HepG2 (cell line): ENCODE measurements around the gene ABCC1. TPM values are rescaled to one million over a fixed set of nuclear protein-coding genes. Genes with fewer than 3 reads are reported as not detected.

Experiments used
- ARNT ChIP-seq: fragments of 450-650 bp; IDR thresholded peaks from 2 replicates; pipeline ENCODE4 v1.6.1; 2017
- HMG20B ChIP-seq: conservative IDR thresholded peaks from 2 replicates; pipeline ENCODE4 v1.6.1; 2016; ENCODE audit warnings: missing genetic modification reagents, missing compliant biosample characterization
- HNRNPL ChIP-seq: fragments of 200-400 bp; formaldehyde crosslinking; IDR thresholded peaks from 2 replicates; pipeline ENCODE4 v1.6.1; 2017; ENCODE audit warnings: mild to moderate bottlenecking, low read depth, low read length
- HNRNPLL ChIP-seq: fragments of 200-400 bp; formaldehyde crosslinking; IDR thresholded peaks from 2 replicates; pipeline ENCODE4 v1.6.1; 2017; ENCODE audit warnings: mild to moderate bottlenecking, low read depth, low read length; ENCODE audit not compliant: poor library complexity, severe bottlenecking
- MLX ChIP-seq: IDR thresholded peaks from 2 replicates; pipeline ENCODE4 v1.6.1; 2016
- NR0B2 ChIP-seq: sonication (generic); formaldehyde crosslinking; IDR thresholded peaks from 2 replicates; pipeline ENCODE4 v1.4.0; 2020; ENCODE audit warnings: mild to moderate bottlenecking, missing genetic modification reagents
- PCBP1 ChIP-seq: fragments of 200-400 bp; formaldehyde crosslinking; IDR thresholded peaks from 2 replicates; pipeline ENCODE4 v1.6.1; 2017; ENCODE audit warnings: mild to moderate bottlenecking, low read depth, low read length, borderline replicate concordance
- PHF20 ChIP-seq: sonication (generic); formaldehyde crosslinking; IDR thresholded peaks from 2 replicates; pipeline ENCODE4 v1.5.0; 2020; ENCODE audit warnings: mild to moderate bottlenecking, missing genetic modification reagents
- SIN3A ChIP-seq: IDR thresholded peaks from 2 replicates; pipeline ENCODE4 v1.6.1; 2011; ENCODE audit warnings: low read depth, mild to moderate bottlenecking, control low read depth, low read length, borderline replicate concordance
- SKI ChIP-seq: fragments of 450-650 bp; IDR thresholded peaks from one replicate; pipeline ENCODE4 v1.6.1; 2018; ENCODE audit warnings: mild to moderate bottlenecking; ENCODE audit not compliant: partially characterized antibody
- U2AF1 ChIP-seq: fragments of 200-400 bp; formaldehyde crosslinking; optimal IDR thresholded peaks from 2 replicates; pipeline ENCODE3; 2017; ENCODE audit warnings: mild to moderate bottlenecking, low read depth, low read length
- ZBTB7B ChIP-seq: sonication (generic); formaldehyde crosslinking; IDR thresholded peaks from 2 replicates; pipeline ENCODE4 v1.4.0; 2020; ENCODE audit warnings: missing genetic modification reagents
- ZFP1 ChIP-seq: IDR thresholded peaks from 2 replicates; pipeline ENCODE4 v1.6.1; 2016
- ZFP62 ChIP-seq: sonication (generic); formaldehyde crosslinking; IDR thresholded peaks from 2 replicates; pipeline ENCODE4 v1.4.0; 2020; ENCODE audit warnings: missing genetic modification reagents
- ZFP90 ChIP-seq: sonication (generic); formaldehyde crosslinking; IDR thresholded peaks from 2 replicates; pipeline ENCODE4 v1.8.0; 2022; ENCODE audit warnings: missing genetic modification reagents, mild to moderate bottlenecking, inconsistent platforms, borderline replicate concordance
- ZNF326 ChIP-seq: sonication (generic); formaldehyde crosslinking; IDR thresholded peaks from 2 replicates; pipeline ENCODE4 v1.4.0; 2020; ENCODE audit warnings: missing genetic modification reagents, borderline replicate concordance
- ZNF382 ChIP-seq: sonication (generic); formaldehyde crosslinking; IDR thresholded peaks from 2 replicates; pipeline ENCODE4 v1.5.0; 2020; ENCODE audit warnings: missing genetic modification reagents, mild to moderate bottlenecking, borderline replicate concordance
- ZNF430 ChIP-seq: sonication (generic); formaldehyde crosslinking; IDR thresholded peaks from 2 replicates; pipeline ENCODE4 v1.9.0; 2021; ENCODE audit warnings: mild to moderate bottlenecking, missing genetic modification reagents
- ZNF567 ChIP-seq: sonication (generic); formaldehyde crosslinking; IDR thresholded peaks from 2 replicates; pipeline ENCODE4 v1.8.1; 2023; ENCODE audit warnings: mild to moderate bottlenecking, missing genetic modification reagents, borderline replicate concordance
- ZNF703 ChIP-seq: sonication (generic); formaldehyde crosslinking; IDR thresholded peaks from 2 replicates; pipeline ENCODE4 v1.5.1; 2020; ENCODE audit warnings: missing genetic modification reagents, mild to moderate bottlenecking, moderate library complexity, borderline replicate concordance
- ZNF740 ChIP-seq: sonication (generic); formaldehyde crosslinking; IDR thresholded peaks from 2 replicates; pipeline ENCODE4 v1.4.0; 2020; ENCODE audit warnings: missing genetic modification reagents
- ZSCAN25 ChIP-seq: sonication (generic); formaldehyde crosslinking; IDR thresholded peaks from 2 replicates; pipeline ENCODE4 v1.8.0; 2022; ENCODE audit warnings: mild to moderate bottlenecking, missing genetic modification reagents
- polyA plus RNA-seq, 8 experiments: library from polyadenylated mRNA; depleted of rRNA in 3 of 8; stranded (reverse) in 7 of 8; unstranded in 1 of 8; fragments of >200 nt; fragmentation: Illumina TruSeq in 4 of 8; extraction: Trizol in 4 of 8; gene quantifications; 2 replicates each; pipeline versions ENCODE4 v1.2.1 to v1.2.3, GENCODE V29; 2011 to 2016; ENCODE audit warnings: low read depth in 4 of 8, missing spikeins in 1 of 8, mixed read lengths in 1 of 8; ENCODE audit not compliant: insufficient read depth in 1 of 8
- total RNA-seq, 5 experiments: library from RNA; depleted of rRNA; stranded (reverse); fragments of >200 nt; fragmentation: Illumina TruSeq; extraction: Trizol; gene quantifications; 2 replicates each; pipeline ENCODE4 v1.2.3, GENCODE V29; 2016; ENCODE audit warnings: low read depth in 1 of 5
- TF ChIP-seq, protein P1 (sequence below): sonication (generic); formaldehyde crosslinking; IDR thresholded peaks from 2 replicates; pipeline ENCODE4 v1.8.1; 2023; ENCODE audit warnings: missing genetic modification reagents, mild to moderate bottlenecking, borderline replicate concordance
- TF ChIP-seq, protein P2 (sequence below): sonication (generic); formaldehyde crosslinking; IDR thresholded peaks from 2 replicates; pipeline ENCODE4 v1.8.0; 2022; ENCODE audit warnings: mild to moderate bottlenecking, missing genetic modification reagents, moderate library complexity
- TF ChIP-seq, protein P3 (sequence below): sonication (generic); formaldehyde crosslinking; IDR thresholded peaks from 2 replicates; pipeline ENCODE4 v1.8.0; 2022; ENCODE audit warnings: missing genetic modification reagents, mild to moderate bottlenecking, borderline replicate concordance
- TF ChIP-seq, protein P4 (sequence below): IDR thresholded peaks from 2 replicates; pipeline ENCODE4 v1.6.1; 2016; ENCODE audit warnings: missing compliant biosample characterization, missing genetic modification reagents, borderline replicate concordance

Gene ABCC1
- total and polyA plus RNA-seq, 2 of the 13 experiments (the other 11 are each of a cell fraction or from before 2014, with no cell fraction given): 13.0 to 30.6 TPM

DNA sequence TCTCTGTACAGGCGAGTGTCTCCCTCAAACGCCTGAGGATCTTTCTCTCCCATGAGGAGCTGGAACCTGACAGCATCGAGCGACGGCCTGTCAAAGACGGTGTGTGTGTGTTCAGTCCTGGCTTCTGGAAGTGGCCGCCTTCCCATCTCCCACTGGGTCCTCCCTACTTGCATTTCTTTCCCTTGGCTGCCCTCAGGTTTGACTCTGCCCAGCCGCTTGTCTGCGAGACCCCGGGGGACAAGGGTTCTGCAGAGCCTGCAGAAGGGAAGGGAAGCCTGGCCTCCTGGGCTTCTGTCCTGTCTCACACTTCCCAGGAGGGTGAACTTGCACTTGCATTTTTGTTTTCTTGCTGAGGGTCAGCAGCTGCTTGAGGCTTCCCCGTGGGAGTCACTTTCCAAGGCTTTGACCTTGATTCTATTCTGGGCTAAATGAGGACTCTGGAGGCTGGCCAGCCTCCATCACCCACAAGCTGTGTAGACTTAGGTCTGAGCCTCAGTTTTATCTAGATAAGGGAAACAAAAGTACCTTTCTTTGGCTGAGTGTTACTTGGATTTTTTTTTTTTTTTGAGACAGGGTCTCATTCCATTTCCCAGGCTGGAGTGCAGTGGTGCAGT is 122.3 kb downstream of the ABCC1 start (continued):
- TF ChIP-seq, protein P1, sequence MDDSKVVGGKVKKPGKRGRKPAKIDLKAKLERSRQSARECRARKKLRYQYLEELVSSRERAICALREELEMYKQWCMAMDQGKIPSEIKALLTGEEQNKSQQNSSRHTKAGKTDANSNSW (CRISPR knock-in tag): no peak
- TF ChIP-seq, protein P2, sequence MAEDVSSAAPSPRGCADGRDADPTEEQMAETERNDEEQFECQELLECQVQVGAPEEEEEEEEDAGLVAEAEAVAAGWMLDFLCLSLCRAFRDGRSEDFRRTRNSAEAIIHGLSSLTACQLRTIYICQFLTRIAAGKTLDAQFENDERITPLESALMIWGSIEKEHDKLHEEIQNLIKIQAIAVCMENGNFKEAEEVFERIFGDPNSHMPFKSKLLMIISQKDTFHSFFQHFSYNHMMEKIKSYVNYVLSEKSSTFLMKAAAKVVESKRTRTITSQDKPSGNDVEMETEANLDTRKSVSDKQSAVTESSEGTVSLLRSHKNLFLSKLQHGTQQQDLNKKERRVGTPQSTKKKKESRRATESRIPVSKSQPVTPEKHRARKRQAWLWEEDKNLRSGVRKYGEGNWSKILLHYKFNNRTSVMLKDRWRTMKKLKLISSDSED (CRISPR knock-in tag): no peak
- peak; percentile 57; the same call in 1 of the 2 replicates for TF ChIP-seq ZBTB7B
- TF ChIP-seq ZNF567 (CRISPR knock-in tag): no peak
- TF ChIP-seq ZNF382 (CRISPR knock-in tag): no peak
- TF ChIP-seq PCBP1: no peak
- no peak for TF ChIP-seq ZNF703 (CRISPR knock-in tag)
- no peak for TF ChIP-seq U2AF1
- TF ChIP-seq ZSCAN25: no peak
- TF ChIP-seq SIN3A: no peak
- peak; percentile 62; the same call in 1 of the 2 replicates for TF ChIP-seq HMG20B (CRISPR knock-in tag)
- TF ChIP-seq HNRNPLL: no peak
- no peak for TF ChIP-seq ZNF740 (CRISPR knock-in tag)
- peak; percentile 80 for TF ChIP-seq SKI
- no peak for TF ChIP-seq ARNT
- no peak for TF ChIP-seq ZFP62
- TF ChIP-seq HNRNPL: no peak
- TF ChIP-seq PHF20: no peak
- no peak for TF ChIP-seq ZNF326 (CRISPR knock-in tag)
- TF ChIP-seq, protein P3, sequence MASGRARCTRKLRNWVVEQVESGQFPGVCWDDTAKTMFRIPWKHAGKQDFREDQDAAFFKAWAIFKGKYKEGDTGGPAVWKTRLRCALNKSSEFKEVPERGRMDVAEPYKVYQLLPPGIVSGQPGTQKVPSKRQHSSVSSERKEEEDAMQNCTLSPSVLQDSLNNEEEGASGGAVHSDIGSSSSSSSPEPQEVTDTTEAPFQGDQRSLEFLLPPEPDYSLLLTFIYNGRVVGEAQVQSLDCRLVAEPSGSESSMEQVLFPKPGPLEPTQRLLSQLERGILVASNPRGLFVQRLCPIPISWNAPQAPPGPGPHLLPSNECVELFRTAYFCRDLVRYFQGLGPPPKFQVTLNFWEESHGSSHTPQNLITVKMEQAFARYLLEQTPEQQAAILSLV: no peak
- no peak for TF ChIP-seq NR0B2 (CRISPR knock-in tag)
- no peak for TF ChIP-seq ZFP90
- TF ChIP-seq, protein P4, sequence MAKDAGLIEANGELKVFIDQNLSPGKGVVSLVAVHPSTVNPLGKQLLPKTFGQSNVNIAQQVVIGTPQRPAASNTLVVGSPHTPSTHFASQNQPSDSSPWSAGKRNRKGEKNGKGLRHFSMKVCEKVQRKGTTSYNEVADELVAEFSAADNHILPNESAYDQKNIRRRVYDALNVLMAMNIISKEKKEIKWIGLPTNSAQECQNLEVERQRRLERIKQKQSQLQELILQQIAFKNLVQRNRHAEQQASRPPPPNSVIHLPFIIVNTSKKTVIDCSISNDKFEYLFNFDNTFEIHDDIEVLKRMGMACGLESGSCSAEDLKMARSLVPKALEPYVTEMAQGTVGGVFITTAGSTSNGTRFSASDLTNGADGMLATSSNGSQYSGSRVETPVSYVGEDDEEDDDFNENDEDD (CRISPR knock-in tag): no peak
- TF ChIP-seq ZNF430: no peak
- TF ChIP-seq MLX (CRISPR knock-in tag): no peak
- no peak for TF ChIP-seq ZFP1 (CRISPR knock-in tag)
